Vagina (tissue), 2 donors: ENCODE results near the gene DGCR2. TPM values are rescaled to one million over a fixed set of nuclear protein-coding genes. Genes with fewer than 3 reads are reported as not detected.

ENCODE experiments used
- DNase-seq, 2 donors: peaks; one replicate each; pipeline ENCODE4 v3.0.0-alpha.2; 2017; ENCODE audit errors: extremely low spot score in 2 of 2
- H3K27ac ChIP-seq: fragments of 200-600 bp; sonication (generic); one replicate; pipeline ENCODE4 v1.5.1; 2019
- H3K27me3 ChIP-seq: fragments of 200-600 bp; sonication (generic); one replicate; pipeline ENCODE4 v1.5.1; 2019
- H3K36me3 ChIP-seq, 2 donors: fragments of 200-600 bp; sonication (generic); one replicate each; pipeline ENCODE4 v1.5.1; 2017 to 2019
- H3K4me1 ChIP-seq: fragments of 200-600 bp; sonication (generic); one replicate; pipeline ENCODE4 v1.5.1; 2019
- H3K4me3 ChIP-seq, 2 donors: fragments of 200-600 bp; sonication (generic); 1 replicate in 1 of 2; 2 replicates in 1 of 2; pipeline ENCODE4 v1.5.1; 2016 to 2019
- H3K9me3 ChIP-seq: fragments of 200-600 bp; sonication (generic); one replicate; pipeline ENCODE4 v1.5.1; 2019
- POLR2A ChIP-seq, 2 donors: fragments of 450-650 bp; IDR thresholded peaks; one replicate each; pipeline ENCODE4 v1.6.1; 2017; ENCODE audit warnings: antibody characterized with exemption in 2 of 2, mild to moderate bottlenecking in 2 of 2, moderate library complexity in 2 of 2
- POLR2AphosphoS5 ChIP-seq, 2 donors: sonication (generic); formaldehyde crosslinking; IDR thresholded peaks; one replicate each; pipeline ENCODE4 v1.9.0; 2017; ENCODE audit warnings: antibody characterized with exemption in 2 of 2, mild to moderate bottlenecking in 2 of 2, low read depth in 1 of 2; ENCODE audit not compliant: insufficient read depth in 1 of 2
- intact Hi-C: fragments of 100-400 bp; cut with DNase I; formaldehyde crosslinking; loops from one replicate; pipeline ENCODE4 v1.15.1; 2023
- total RNA-seq: library from RNA; depleted of rRNA; stranded (reverse); fragments of >200 nt; gene quantifications from one replicate; pipeline ENCODE4 v1.2.3, GENCODE V29; 2016
- TF ChIP-seq, protein P1 (sequence below), 3 experiments: fragments of 450-650 bp in 2 of 3; fragments of 200-600 bp in 1 of 3; sonication (generic) in 1 of 3; IDR thresholded peaks; one replicate each; pipeline ENCODE4 v1.5.1; 2017 to 2019; ENCODE audit warnings: antibody characterized with exemption in 3 of 3, mild to moderate bottlenecking in 2 of 3, moderate library complexity in 2 of 3

Gene DGCR2
- total RNA-seq, 1 donor from 2014 or later: 66.3 TPM

DNA sequence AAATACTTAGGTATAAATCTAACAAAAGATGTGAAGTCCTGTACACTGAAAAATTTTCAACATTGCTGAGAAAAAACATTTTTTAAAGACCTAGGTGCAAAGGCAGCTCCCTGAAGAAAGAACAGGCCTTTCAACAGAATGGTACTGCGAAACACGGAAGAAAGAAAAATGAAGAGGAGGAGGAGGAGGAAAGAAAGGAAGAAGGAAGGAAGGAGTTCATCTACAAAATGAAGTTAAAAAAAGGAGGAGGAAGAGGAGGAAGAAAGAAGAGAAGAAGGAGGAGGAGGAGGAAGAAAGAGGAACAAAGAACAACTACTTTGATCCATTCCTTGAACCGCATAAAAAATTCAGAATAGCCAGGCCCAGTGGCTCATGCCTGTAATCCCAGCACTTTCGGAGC lies 29.5 kb downstream of the DGCR2 start:
- TF ChIP-seq, protein P1, sequence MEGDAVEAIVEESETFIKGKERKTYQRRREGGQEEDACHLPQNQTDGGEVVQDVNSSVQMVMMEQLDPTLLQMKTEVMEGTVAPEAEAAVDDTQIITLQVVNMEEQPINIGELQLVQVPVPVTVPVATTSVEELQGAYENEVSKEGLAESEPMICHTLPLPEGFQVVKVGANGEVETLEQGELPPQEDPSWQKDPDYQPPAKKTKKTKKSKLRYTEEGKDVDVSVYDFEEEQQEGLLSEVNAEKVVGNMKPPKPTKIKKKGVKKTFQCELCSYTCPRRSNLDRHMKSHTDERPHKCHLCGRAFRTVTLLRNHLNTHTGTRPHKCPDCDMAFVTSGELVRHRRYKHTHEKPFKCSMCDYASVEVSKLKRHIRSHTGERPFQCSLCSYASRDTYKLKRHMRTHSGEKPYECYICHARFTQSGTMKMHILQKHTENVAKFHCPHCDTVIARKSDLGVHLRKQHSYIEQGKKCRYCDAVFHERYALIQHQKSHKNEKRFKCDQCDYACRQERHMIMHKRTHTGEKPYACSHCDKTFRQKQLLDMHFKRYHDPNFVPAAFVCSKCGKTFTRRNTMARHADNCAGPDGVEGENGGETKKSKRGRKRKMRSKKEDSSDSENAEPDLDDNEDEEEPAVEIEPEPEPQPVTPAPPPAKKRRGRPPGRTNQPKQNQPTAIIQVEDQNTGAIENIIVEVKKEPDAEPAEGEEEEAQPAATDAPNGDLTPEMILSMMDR (IDR thresholded peaks at IDR 0.05): no peak
- TF ChIP-seq POLR2A (IDR thresholded peaks at IDR 0.05) (no peak), POLR2AphosphoS5 (IDR thresholded peaks at IDR 0.05; ENCODE audit: insufficient read depth in 1 of 2, low read depth in 1 of 2) (no peak)
- intact Hi-C loops: no loop called here
- Histone ChIP-seq H3K36me3 (peaks cover 0 to 5% of the 10 kb centered on the region in 2 donors), H3K27ac (no peak overlapping the region), H3K27me3 (no peaks in the 10 kb centered on the region), H3K4me1 (peaks cover under 1% of the 10 kb centered on the region), H3K9me3 (no peaks in the 10 kb centered on the region), H3K4me3 (no peak overlapping the region)
- no peak for DNase-seq

DNA sequence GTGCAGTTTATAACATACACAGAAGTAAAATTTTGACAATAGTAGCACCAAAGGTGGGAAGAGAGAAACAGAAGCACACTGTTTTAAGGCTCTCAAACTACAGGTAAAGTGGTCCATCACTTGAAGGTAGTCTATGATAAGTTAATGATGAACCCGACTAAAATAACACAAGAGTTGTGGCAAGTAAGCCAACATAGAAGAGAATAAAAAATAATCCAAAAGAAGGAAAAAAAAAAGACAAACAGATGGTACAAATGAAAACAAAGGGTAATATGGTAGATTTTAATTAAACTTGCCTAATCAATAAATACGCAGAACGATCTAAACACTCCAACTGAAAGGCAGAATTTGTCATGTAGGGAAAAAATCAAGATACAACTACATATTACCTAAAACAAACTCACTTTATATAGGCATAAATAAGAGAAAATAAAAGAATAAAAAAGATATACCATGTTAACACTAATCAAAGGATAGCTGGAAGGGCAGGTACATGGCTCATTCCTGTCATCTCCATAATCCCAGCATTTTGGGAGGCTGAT lies 31.6 kb downstream of the DGCR2 start:
- no peak for DNase-seq
- Histone ChIP-seq H3K27ac (no peak overlapping the region), H3K36me3 (peaks cover 0 to 5% of the 10 kb centered on the region in 2 donors), H3K9me3 (no peaks in the 10 kb centered on the region), H3K4me1 (peaks cover 15% of the 10 kb centered on the region), H3K27me3 (no peaks in the 10 kb centered on the region), H3K4me3 (no peak overlapping the region)
- intact Hi-C loops: no loop called here
- no peak for TF ChIP-seq POLR2A (IDR thresholded peaks at IDR 0.05)
- TF ChIP-seq, protein P1 (IDR thresholded peaks at IDR 0.05): no peak
- TF ChIP-seq POLR2AphosphoS5 (IDR thresholded peaks at IDR 0.05; ENCODE audit: insufficient read depth in 1 of 2, low read depth in 1 of 2): no peak

DNA sequence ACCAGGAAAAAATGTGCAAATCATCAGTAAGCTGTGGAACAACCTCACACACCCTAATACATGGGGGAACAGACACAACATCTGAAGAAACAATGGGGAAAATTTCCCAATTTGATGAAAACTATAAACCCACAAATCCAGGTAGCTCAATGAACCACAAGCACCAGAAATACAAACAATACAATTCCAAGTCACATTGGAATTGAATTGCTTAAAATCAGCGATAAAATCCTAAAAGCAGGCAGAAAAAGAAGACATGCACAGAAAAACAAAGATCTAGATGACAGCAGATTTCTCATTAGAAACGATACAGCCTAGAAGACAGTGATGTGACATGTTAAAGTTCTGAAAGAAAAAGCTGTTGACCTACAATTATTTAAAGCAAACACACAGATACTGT lies 32.0 kb downstream of the DGCR2 start:
- intact Hi-C loops: no loop called here
- Histone ChIP-seq H3K27ac (no peak overlapping the region), H3K27me3 (no peaks in the 10 kb centered on the region), H3K9me3 (no peaks in the 10 kb centered on the region), H3K4me3 (no peak overlapping the region), H3K36me3 (peaks cover 0 to 5% of the 10 kb centered on the region in 2 donors), H3K4me1 (peaks cover 19% of the 10 kb centered on the region)
- DNase-seq: no peak
- TF ChIP-seq, protein P1 (IDR thresholded peaks at IDR 0.05): no peak
- TF ChIP-seq POLR2A (IDR thresholded peaks at IDR 0.05): no peak
- TF ChIP-seq POLR2AphosphoS5 (IDR thresholded peaks at IDR 0.05; ENCODE audit: insufficient read depth in 1 of 2, low read depth in 1 of 2): no peak

DNA sequence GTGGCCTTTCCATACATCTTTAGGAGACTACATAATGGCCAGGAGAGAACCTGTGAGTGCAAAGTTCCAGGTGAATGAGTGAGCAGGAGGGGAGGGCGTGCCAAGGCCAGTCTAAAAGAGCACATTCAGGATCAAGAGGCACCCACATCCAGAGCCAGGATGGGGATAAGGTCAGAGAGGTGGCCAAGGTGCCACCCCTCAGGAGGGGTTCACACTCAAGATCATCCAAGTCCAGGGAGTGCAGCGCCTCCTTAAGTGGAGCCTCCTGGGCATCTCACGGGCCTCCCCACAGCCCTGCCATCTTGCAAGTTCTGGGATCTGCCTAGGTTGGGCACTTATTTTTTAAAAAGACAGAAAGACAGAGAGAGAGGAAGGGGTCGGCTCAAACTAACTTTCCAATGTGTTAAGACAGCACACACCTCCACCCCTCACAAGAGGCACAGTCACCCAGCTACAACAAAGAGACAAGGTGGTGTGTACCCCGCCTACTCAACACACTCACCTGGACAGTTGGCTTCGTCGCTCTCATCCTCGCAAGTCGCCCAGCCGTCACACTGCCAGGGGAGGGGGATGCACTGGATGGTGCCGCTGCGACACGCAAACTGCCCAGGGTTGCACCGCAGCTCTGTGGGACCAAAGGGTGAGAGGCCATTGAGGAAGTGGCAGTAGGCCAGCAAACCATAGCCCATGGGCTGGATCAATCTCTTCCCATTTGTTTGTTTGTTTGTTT lies 33.2 kb downstream of the DGCR2 start:
- Histone ChIP-seq H3K4me3 (no peak overlapping the region), H3K27me3 (no peaks in the 10 kb centered on the region), H3K9me3 (no peaks in the 10 kb centered on the region), H3K4me1 (peaks cover 23% of the 10 kb centered on the region), H3K36me3 (peaks cover 0 to 5% of the 10 kb centered on the region in 2 donors), H3K27ac (no peak overlapping the region)
- TF ChIP-seq, protein P1 (IDR thresholded peaks at IDR 0.05): no peak
- TF ChIP-seq POLR2AphosphoS5 (IDR thresholded peaks at IDR 0.05; ENCODE audit: insufficient read depth in 1 of 2, low read depth in 1 of 2) (no peak), POLR2A (IDR thresholded peaks at IDR 0.05) (no peak)
- intact Hi-C loops: loop anchor here (2.0 kb wide), 1 partner anchor 72 kb away; no protein-coding TSS in a partner anchor
- no peak for DNase-seq

DNA sequence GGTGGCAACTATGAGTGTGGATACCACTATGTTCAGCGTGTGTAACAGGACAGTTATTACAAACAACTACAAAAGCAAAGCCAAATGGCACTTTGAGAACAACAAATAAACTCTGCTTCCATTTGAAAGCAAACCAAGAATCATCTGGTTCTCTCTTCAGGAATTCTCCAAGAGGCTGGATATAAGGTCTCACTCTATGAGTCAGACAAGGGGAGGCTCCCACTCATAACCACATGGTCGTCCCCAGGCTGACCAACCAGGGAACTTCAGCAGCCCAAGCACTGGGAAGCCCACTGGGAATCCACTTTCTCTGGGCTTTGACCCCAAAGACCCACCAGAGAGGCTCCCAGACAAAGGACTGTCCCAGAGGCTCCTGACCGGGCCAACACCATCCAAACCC lies 35.3 kb downstream of the DGCR2 start:
- no peak overlapping the region for H3K4me3 ChIP-seq
- DNase-seq: no peak
- TF ChIP-seq POLR2A (IDR thresholded peaks at IDR 0.05): no peak
- TF ChIP-seq POLR2AphosphoS5 (IDR thresholded peaks at IDR 0.05; ENCODE audit: insufficient read depth in 1 of 2, low read depth in 1 of 2): no peak
- TF ChIP-seq, protein P1 (IDR thresholded peaks at IDR 0.05): no peak
- H3K36me3 ChIP-seq: peaks cover 0 to 5% of the 10 kb centered on the region in 2 donors
- no peak overlapping the region for H3K27ac ChIP-seq
- no peaks in the 10 kb centered on the region for H3K27me3 ChIP-seq
- no peaks in the 10 kb centered on the region for H3K9me3 ChIP-seq
- H3K4me1 ChIP-seq: peaks cover 23% of the 10 kb centered on the region
- intact Hi-C loops: no loop called here
